GM12864 (cell line): ENCODE measurements around the gene ARRDC2.
A peak's percentile ranks its signal among the peaks of the same experiment; 100 is the strongest.

ENCODE experiments used
- DNase-seq: peaks from one replicate; pipeline ENCODE4 v3.0.0-alpha.2; 2011; ENCODE audit warnings: low read depth
- H3K4me3 ChIP-seq: 2 replicates; pipeline ENCODE4 v1.5.1; 2011; ENCODE audit warnings: mild to moderate bottlenecking, low read depth, low read length, control low read depth
- TF ChIP-seq, protein P1 (sequence below): IDR thresholded peaks from 2 replicates; pipeline ENCODE4 v1.5.1; 2011; ENCODE audit warnings: low read depth, mild to moderate bottlenecking, moderate library complexity, low read length, control low read depth, inconsistent platforms; ENCODE audit errors: missing control alignments

The ARRDC2 gene

DNA sequence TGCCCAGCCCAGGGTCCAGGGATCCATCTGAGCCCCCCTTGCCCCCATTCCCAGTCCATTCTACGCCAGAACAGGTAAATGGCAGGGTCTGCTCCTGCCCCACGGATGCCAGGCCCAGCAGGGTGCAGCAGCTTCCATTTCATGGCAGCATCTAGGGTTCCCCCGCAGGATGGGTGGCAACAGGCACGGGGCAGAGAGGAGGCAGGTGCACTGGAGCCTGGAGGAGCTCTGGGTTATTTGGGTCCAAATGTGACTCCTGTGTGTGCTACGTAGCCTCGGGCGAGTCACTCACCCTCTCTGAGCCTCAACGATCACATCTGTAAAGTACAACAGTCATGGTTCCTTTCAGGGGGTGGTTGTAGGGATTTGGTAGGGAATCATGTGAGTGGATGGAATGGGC is 51.3 kb downstream of the ARRDC2 start:
- DNase-seq, result no peak
- no peak overlapping the region for H3K4me3 ChIP-seq
- TF ChIP-seq, protein P1, sequence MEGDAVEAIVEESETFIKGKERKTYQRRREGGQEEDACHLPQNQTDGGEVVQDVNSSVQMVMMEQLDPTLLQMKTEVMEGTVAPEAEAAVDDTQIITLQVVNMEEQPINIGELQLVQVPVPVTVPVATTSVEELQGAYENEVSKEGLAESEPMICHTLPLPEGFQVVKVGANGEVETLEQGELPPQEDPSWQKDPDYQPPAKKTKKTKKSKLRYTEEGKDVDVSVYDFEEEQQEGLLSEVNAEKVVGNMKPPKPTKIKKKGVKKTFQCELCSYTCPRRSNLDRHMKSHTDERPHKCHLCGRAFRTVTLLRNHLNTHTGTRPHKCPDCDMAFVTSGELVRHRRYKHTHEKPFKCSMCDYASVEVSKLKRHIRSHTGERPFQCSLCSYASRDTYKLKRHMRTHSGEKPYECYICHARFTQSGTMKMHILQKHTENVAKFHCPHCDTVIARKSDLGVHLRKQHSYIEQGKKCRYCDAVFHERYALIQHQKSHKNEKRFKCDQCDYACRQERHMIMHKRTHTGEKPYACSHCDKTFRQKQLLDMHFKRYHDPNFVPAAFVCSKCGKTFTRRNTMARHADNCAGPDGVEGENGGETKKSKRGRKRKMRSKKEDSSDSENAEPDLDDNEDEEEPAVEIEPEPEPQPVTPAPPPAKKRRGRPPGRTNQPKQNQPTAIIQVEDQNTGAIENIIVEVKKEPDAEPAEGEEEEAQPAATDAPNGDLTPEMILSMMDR, result no peak

DNA sequence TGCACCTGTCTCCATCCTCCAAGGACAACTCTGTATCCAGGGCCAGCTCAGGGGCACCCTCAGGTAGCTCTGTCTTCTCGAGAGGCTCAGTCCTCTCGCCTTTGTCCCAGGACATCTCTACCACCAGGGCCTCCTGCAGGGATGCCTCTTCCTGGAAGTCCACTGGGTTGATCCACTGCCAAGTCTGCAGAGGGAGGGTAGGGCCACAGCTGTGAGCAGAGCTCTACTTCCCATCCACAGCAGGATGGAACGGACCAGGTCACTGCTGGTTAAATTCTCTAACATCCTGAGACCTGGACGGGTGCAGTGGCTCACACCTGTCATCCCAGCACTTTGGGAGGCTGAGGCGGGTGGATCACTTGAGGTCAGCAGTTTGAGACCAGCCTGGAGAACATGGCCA is 51.9 kb downstream of the ARRDC2 start:
- TF ChIP-seq, protein P1, result no peak
- H3K4me3 ChIP-seq, result no peak overlapping the region
- DNase-seq, result no peak

DNA sequence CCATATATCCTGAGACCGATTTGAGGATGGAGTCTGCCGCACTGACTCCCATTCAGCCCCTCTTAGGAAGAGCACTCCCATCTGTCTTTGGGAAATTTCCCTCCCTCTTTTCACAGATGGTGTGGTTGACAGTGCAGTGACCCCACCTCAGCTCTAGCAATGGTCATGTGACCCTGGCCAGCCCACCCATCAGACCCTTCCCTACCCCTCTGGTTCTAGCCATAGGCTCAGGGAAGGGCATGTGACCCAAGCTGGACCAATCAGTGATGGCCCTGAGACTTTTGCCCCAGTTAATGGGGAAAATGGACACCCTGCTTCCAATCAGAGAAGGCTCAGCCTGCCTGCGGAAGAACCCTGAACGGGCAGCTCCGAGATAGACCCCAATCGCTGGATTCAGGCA is 52.5 kb downstream of the ARRDC2 start:
- TF ChIP-seq, protein P1, result no peak
- H3K4me3 ChIP-seq, result no peak overlapping the region
- DNase-seq, result no peak

DNA sequence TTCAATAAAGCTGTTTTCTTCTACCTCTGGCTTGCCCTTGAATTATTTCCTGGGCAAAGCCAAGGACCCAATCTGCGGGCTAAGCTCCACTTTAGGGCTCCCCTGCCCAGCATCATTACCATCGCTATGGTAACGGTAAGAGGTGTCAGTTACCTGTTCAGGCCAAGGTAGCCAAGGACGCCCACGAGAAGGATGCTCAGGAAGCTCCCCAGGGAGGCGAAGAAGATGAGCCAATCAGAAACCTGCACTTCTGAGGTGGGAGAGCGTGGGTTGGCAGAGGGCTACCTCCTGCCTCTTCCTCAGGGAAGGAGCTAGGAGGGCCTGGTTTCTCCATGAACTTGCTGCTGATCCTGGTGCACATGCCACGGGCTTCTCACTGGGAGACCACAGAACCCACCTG is 54.1 kb downstream of the ARRDC2 start:
- TF ChIP-seq, protein P1, result no peak

DNA sequence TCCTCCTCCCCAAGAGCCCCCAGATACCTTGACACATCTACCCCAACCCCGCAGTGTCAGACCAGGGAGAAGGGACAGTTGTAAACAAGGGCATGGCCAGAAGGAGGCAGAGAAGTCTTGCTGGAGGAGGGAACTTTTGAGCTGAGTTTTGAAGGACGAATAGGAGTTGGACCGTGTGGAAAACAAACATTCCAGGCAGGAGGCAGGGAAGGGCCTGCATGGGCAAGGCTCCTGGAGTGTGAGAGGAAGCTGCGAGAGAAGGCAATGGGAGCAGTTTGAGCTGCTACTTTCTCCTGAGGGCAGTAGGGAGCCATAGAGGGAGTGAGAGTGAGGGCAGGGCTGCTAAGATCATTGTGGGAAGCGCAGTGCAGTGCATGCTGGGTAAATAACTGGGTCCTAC is 55.5 kb downstream of the ARRDC2 start:
- TF ChIP-seq, protein P1, result peak; percentile 54
- DNase-seq, result no peak
- H3K4me3 ChIP-seq, result no peak overlapping the region

More for the DNA sequence above, 54.1 kb downstream of the ARRDC2 start:
- no peak overlapping the region for H3K4me3 ChIP-seq
- no peak for DNase-seq
